GM12878 (cell line): ENCODE results near the gene GRM5. TPM values are rescaled to one million over a fixed set of nuclear protein-coding genes. Genes with fewer than 3 reads are reported as not detected.
"Not testable (repeated sequence)": the region's sequence is repeated elsewhere in the genome, so short reads cannot be mapped to it uniquely, and the experiment has no call there.

ENCODE experiments used
- ATAC-seq: fragments of 200-7000 bp; cut with Tn5 transposase; 3 replicates; pipeline ENCODE4 v1.9.1; 2020; ENCODE audit warnings: mild to moderate bottlenecking, moderate library complexity
- BruUV-seq: library from RNA; stranded (reverse); fragments of 400-500 nt; replicated peaks from 2 replicates; lab custom pipeline; 2021; lab: Mats Ljungman, UMichigan
- CTCF ChIA-PET: fragments of 300-600 bp; sonication (Branson Sonifier 250); formaldehyde crosslinking; extraction: SDS; loops from one replicate; lab custom pipeline; 2021; ENCODE audit warnings: inconsistent platforms; lab: Yijun Ruan, JAX
- POLR2A ChIA-PET: fragments of 350-600 bp; formaldehyde crosslinking; extraction: SDS; loops from one replicate; lab custom pipeline; 2021; ENCODE audit warnings: inconsistent platforms; lab: Charles Lee
- RAD21 ChIA-PET: fragments of 300-600 bp; sonication (Branson Sonifier 250); formaldehyde crosslinking; loops from one replicate; lab custom pipeline; 2023; ENCODE audit warnings: antibody characterized with exemption; ENCODE audit not compliant: unreplicated experiment; lab: Charles Lee
- SMC1A ChIA-PET: fragments of 300-600 bp; sonication (Branson Sonifier 250); formaldehyde crosslinking; loops from one replicate; lab custom pipeline; 2023; ENCODE audit not compliant: unreplicated experiment, uncharacterized antibody; lab: Charles Lee
- DNase-seq: peaks from one replicate; pipeline ENCODE4 v3.0.0-alpha.2; 2011; ENCODE audit warnings: low read depth, low spot score
- FAIRE-seq: peaks from 3 replicates; lab custom pipeline; 2011; peaks lifted over from hg19 to GRCh38; lab: Jason Lieb, UNC
- H2AFZ ChIP-seq: 2 replicates; pipeline ENCODE4 v1.6.0; 2011; ENCODE audit warnings: low read depth, low read length, control low read depth; ENCODE audit not compliant: control insufficient read depth
- H3K27ac ChIP-seq: 2 replicates; pipeline ENCODE4 v1.5.1; 2011; ENCODE audit warnings: control low read depth; ENCODE audit not compliant: control insufficient read depth, insufficient read depth
- H3K27me3 ChIP-seq, 2 experiments: replicated peaks in 1 of 2; 2 replicates each; pipeline versions ENCODE4 v1.6.0 to v1.6.1; 2011; ENCODE audit warnings: low read length in 1 of 2; ENCODE audit not compliant: control insufficient read depth in 2 of 2, insufficient read depth in 2 of 2
- H3K36me3 ChIP-seq, 2 experiments: 2 replicates each; pipeline ENCODE4 v1.5.1; 2011; ENCODE audit warnings: low read length in 1 of 2; ENCODE audit not compliant: control insufficient read depth in 2 of 2, insufficient read depth in 2 of 2
- H3K4me1 ChIP-seq: 2 replicates; pipeline ENCODE4 v1.6.1; 2011; ENCODE audit warnings: mild to moderate bottlenecking, low read length, moderate library complexity, mixed read lengths; ENCODE audit not compliant: control insufficient read depth, insufficient read depth
- H3K4me2 ChIP-seq: 2 replicates; pipeline ENCODE4 v1.6.0; 2011; ENCODE audit warnings: control low read depth; ENCODE audit not compliant: control insufficient read depth, insufficient read depth
- H3K4me3 ChIP-seq: fragments of 200-600 bp; sonication (generic); 2 replicates; pipeline ENCODE4 v1.5.1; 2016
- H3K79me2 ChIP-seq: 2 replicates; pipeline ENCODE4 v1.6.0; 2011; ENCODE audit warnings: low read length; ENCODE audit not compliant: control insufficient read depth, insufficient read depth
- H3K9ac ChIP-seq: 2 replicates; pipeline ENCODE4 v1.8.0; 2011; ENCODE audit warnings: low read length, control low read depth, mixed read lengths; ENCODE audit not compliant: control insufficient read depth, insufficient read depth
- H3K9me3 ChIP-seq: replicated peaks from 3 replicates; pipeline ENCODE4 v1.5.1; 2011; ENCODE audit warnings: mild to moderate bottlenecking, low read length; ENCODE audit not compliant: control insufficient read depth, insufficient read depth
- H4K20me1 ChIP-seq: 2 replicates; pipeline ENCODE4 v1.6.0; 2011; ENCODE audit not compliant: control insufficient read depth, insufficient read depth
- WGBS: methylation state at CpG from one replicate; pipeline ENCODE4 v1.1.6; 2016; ENCODE audit warnings: low lambda C conversion rate; ENCODE audit not compliant: insufficient replicate concordance, insufficient coverage; ENCODE audit errors: missing lambda C conversion rate; 5-methylcytosine and 5-hydroxymethylcytosine counted together
- in situ Hi-C: fragments of 300-500 bp; cut with MboI; formaldehyde crosslinking; loops from 9 replicates; pipeline ENCODE4 v1.14.3; 2018; ENCODE audit warnings: mixed read lengths
- intact Hi-C: fragments of 100-400 bp; cut with micrococcal nuclease; formaldehyde crosslinking; loops from one replicate; pipeline ENCODE4 v1.14.2; 2022; ENCODE audit not compliant: unreplicated experiment
- polyA plus RNA-seq, 11 experiments: library from polyadenylated mRNA; depleted of rRNA in 4 of 11; unstranded in 6 of 11; stranded (reverse) in 5 of 11; fragments of >200 nt; fragmentation: Nextera tagmentation in 4 of 11; fragmentation: Illumina TruSeq in 1 of 11; extraction: Ambion mirVana in 4 of 11; extraction: Trizol in 1 of 11; gene quantifications; 1 replicate in 1 of 11; 2 replicates in 10 of 11; pipeline versions ENCODE4 v1.2.1 to v1.2.3, GENCODE V29; 2011 to 2016; ENCODE audit warnings: inconsistent platforms in 2 of 11, missing spikeins in 2 of 11, low read depth in 1 of 11
- total RNA-seq, 4 experiments: library from RNA; depleted of rRNA in 3 of 4; stranded (reverse); fragments of >200 nt in 3 of 4; fragmentation: Illumina TruSeq in 1 of 4; extraction: Trizol in 1 of 4; gene quantifications; 2 replicates each; pipeline versions ENCODE4 v1.2.1 to v1.2.3, GENCODE V29; 2013 to 2021
- TF ChIP-seq, protein P1 (sequence below): fragments of 450-650 bp; IDR thresholded peaks from 2 replicates; pipeline ENCODE4 v1.6.1; 2017; ENCODE audit warnings: mild to moderate bottlenecking, moderate library complexity

Gene GRM5
- total and polyA plus RNA-seq, 10 of the 15 experiments (the other 5 are each of a cell fraction or from before 2014, with no cell fraction given) = not detected

GRCh38 chr11:88464528-88464927 is 601.3 kb downstream of the GRM5 start:
- intact Hi-C loops = no loop called here
- H3K4me2 ChIP-seq = no peak overlapping the region
- FAIRE-seq = no peak
- no peak overlapping the region for H3K27ac ChIP-seq
- SMC1A ChIA-PET = no interaction called here
- ATAC-seq = no peak
- CTCF ChIA-PET = no interaction called here
- no TSS peak for BruUV-seq
- WGBS = 74% methylated on average over 4 of the region's 4 CpGs
- H3K9me3 ChIP-seq = peaks cover 4% of the 10 kb centered on the region; the same call in 2 of the 3 replicates
- RAD21 ChIA-PET = no interaction called here
- H3K36me3 ChIP-seq = no peaks in the 10 kb centered on the region
- no peaks in the 10 kb centered on the region for H4K20me1 ChIP-seq
- in situ Hi-C loops = no loop called here
- TF ChIP-seq, protein P1, sequence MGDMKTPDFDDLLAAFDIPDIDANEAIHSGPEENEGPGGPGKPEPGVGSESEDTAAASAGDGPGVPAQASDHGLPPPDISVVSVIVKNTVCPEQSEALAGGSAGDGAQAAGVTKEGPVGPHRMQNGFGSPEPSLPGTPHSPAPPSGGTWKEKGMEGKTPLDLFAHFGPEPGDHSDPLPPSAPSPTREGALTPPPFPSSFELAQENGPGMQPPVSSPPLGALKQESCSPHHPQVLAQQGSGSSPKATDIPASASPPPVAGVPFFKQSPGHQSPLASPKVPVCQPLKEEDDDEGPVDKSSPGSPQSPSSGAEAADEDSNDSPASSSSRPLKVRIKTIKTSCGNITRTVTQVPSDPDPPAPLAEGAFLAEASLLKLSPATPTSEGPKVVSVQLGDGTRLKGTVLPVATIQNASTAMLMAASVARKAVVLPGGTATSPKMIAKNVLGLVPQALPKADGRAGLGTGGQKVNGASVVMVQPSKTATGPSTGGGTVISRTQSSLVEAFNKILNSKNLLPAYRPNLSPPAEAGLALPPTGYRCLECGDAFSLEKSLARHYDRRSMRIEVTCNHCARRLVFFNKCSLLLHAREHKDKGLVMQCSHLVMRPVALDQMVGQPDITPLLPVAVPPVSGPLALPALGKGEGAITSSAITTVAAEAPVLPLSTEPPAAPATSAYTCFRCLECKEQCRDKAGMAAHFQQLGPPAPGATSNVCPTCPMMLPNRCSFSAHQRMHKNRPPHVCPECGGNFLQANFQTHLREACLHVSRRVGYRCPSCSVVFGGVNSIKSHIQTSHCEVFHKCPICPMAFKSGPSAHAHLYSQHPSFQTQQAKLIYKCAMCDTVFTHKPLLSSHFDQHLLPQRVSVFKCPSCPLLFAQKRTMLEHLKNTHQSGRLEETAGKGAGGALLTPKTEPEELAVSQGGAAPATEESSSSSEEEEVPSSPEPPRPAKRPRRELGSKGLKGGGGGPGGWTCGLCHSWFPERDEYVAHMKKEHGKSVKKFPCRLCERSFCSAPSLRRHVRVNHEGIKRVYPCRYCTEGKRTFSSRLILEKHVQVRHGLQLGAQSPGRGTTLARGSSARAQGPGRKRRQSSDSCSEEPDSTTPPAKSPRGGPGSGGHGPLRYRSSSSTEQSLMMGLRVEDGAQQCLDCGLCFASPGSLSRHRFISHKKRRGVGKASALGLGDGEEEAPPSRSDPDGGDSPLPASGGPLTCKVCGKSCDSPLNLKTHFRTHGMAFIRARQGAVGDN = no peak
- no peaks in the 10 kb centered on the region for H3K27me3 ChIP-seq
- no peaks in the 10 kb centered on the region for H3K4me1 ChIP-seq
- no peaks in the 10 kb centered on the region for H3K79me2 ChIP-seq
- no peak overlapping the region for H2AFZ ChIP-seq
- H3K9ac ChIP-seq = no peak overlapping the region
- POLR2A ChIA-PET = no interaction called here
- no peak overlapping the region for H3K4me3 ChIP-seq
- DNase-seq = no peak

GRCh38 chr11:88463301-88463700 is 602.5 kb downstream of the GRM5 start:
- CTCF ChIA-PET, H3K4me3 ChIP-seq, H2AFZ ChIP-seq, POLR2A ChIA-PET, in situ Hi-C loops, H3K4me1 ChIP-seq, H3K36me3 ChIP-seq, BruUV-seq, H3K9me3 ChIP-seq, H3K4me2 ChIP-seq, H3K27ac ChIP-seq, FAIRE-seq, H3K27me3 ChIP-seq, ATAC-seq, RAD21 ChIA-PET, intact Hi-C loops, H3K79me2 ChIP-seq, DNase-seq, H4K20me1 ChIP-seq, H3K9ac ChIP-seq: not testable (repeated sequence)
- SMC1A ChIA-PET = interaction anchor here (0.7 kb wide), 1 partner anchor 140 kb away, joined by 3 read pairs; no protein-coding TSS in a partner anchor
- WGBS = 48% methylated on average over 6 of the region's 6 CpGs

- H3K4me1 ChIP-seq, H3K27me3 ChIP-seq, intact Hi-C loops, H3K4me3 ChIP-seq, ATAC-seq, POLR2A ChIA-PET, H2AFZ ChIP-seq, H3K36me3 ChIP-seq, H3K79me2 ChIP-seq, CTCF ChIA-PET, BruUV-seq, H4K20me1 ChIP-seq, in situ Hi-C loops, RAD21 ChIA-PET, H3K4me2 ChIP-seq, FAIRE-seq, DNase-seq, H3K9ac ChIP-seq, H3K9me3 ChIP-seq, H3K27ac ChIP-seq: not testable (repeated sequence)
- SMC1A ChIA-PET = interaction anchor here (0.7 kb wide), 1 partner anchor 595 kb away, joined by 3 read pairs; no protein-coding TSS in a partner anchor
- whole genome bisulfite sequencing = 41% methylated on average over 4 of the region's 4 CpGs
Observed at GRCh38 chr11:88458047-88458446, 607.7 kb downstream of the GRM5 start.
